Left kidney (tissue), 8 donors: Measurements from ENCODE around the gene RNF181. TPM values are rescaled to one million over a fixed set of nuclear protein-coding genes. Genes with fewer than 3 reads are reported as not detected.
A peak's percentile ranks its signal among the peaks of the same experiment; 100 is the strongest.
"Not testable (repeated sequence)": the region's sequence is repeated elsewhere in the genome, so short reads cannot be mapped to it uniquely, and the experiment has no call there.

Experiments used
- DNase-seq: peaks from one replicate; pipeline ENCODE4 v3.0.0-alpha.2; 2013
- long read RNA-seq, 8 donors: transcript quantifications; one replicate each; lab custom pipeline, GENCODE V29; 2026
- polyA plus RNA-seq: library from polyadenylated mRNA; unstranded; fragments of 120-200 nt; gene quantifications from one replicate; pipeline ENCODE4 v1.2.1, GENCODE V29; 2013; ENCODE audit not compliant: insufficient read length

The RNF181 gene, protein sequence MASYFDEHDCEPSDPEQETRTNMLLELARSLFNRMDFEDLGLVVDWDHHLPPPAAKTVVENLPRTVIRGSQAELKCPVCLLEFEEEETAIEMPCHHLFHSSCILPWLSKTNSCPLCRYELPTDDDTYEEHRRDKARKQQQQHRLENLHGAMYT
- 121 TPM for polyA plus RNA-seq
- long read RNA-seq, donor 1, transcript RNF181-201 (5 exons, 569 nt) = major isoform, 93 of 125 reads
- long read RNA-seq, donor 1, partial matches to known transcripts = 12 of 125 reads
- long read RNA-seq, donor 1, other reads (novel, unspliced or antisense) = 14 of 125 reads
- long read RNA-seq, donor 2, transcript RNF181-201 (5 exons, 569 nt) = major isoform, 77 of 101 reads
- long read RNA-seq, donor 2, partial matches to known transcripts = 6 of 101 reads
- long read RNA-seq, donor 2, other reads (novel, unspliced or antisense) = 11 of 101 reads
- long read RNA-seq, donor 3, transcript RNF181-201 (5 exons, 569 nt) = major isoform, 67 of 77 reads
- long read RNA-seq, donor 3, partial matches to known transcripts = 0 of 77 reads
- long read RNA-seq, donor 3, other reads (novel, unspliced or antisense) = 7 of 77 reads
- long read RNA-seq, donor 4, transcript RNF181-201 (5 exons, 569 nt) = major isoform, 25 of 25 reads
- long read RNA-seq, donor 4, partial matches to known transcripts = 0 of 25 reads
- long read RNA-seq, donor 4, other reads (novel, unspliced or antisense) = 0 of 25 reads
- long read RNA-seq, donor 5, transcript RNF181-201 (5 exons, 569 nt) = major isoform, 210 of 255 reads
- long read RNA-seq, donor 5, partial matches to known transcripts = 14 of 255 reads
- long read RNA-seq, donor 5, other reads (novel, unspliced or antisense) = 21 of 255 reads
- long read RNA-seq, donor 6, transcript RNF181-204 (5 exons, 535 nt) = minor isoform, 5 of 115 reads
- long read RNA-seq, donor 6, transcript RNF181-201 (5 exons, 569 nt) = major isoform, 98 of 115 reads
- long read RNA-seq, donor 6, partial matches to known transcripts = 0 of 115 reads
- long read RNA-seq, donor 6, other reads (novel, unspliced or antisense) = 6 of 115 reads
- long read RNA-seq, donor 7, transcript RNF181-201 (5 exons, 569 nt) = major isoform, 110 of 143 reads
- long read RNA-seq, donor 7, transcript RNF181-206 (2 exons, 623 nt) = minor isoform, 6 of 143 reads
- long read RNA-seq, donor 7, partial matches to known transcripts = 0 of 143 reads
- long read RNA-seq, donor 7, other reads (novel, unspliced or antisense) = 16 of 143 reads
- long read RNA-seq, donor 8, transcript RNF181-201 (5 exons, 569 nt) = major isoform, 42 of 55 reads
- long read RNA-seq, donor 8, partial matches to known transcripts = 11 of 55 reads
- long read RNA-seq, donor 8, other reads (novel, unspliced or antisense) = 0 of 55 reads

DNA sequence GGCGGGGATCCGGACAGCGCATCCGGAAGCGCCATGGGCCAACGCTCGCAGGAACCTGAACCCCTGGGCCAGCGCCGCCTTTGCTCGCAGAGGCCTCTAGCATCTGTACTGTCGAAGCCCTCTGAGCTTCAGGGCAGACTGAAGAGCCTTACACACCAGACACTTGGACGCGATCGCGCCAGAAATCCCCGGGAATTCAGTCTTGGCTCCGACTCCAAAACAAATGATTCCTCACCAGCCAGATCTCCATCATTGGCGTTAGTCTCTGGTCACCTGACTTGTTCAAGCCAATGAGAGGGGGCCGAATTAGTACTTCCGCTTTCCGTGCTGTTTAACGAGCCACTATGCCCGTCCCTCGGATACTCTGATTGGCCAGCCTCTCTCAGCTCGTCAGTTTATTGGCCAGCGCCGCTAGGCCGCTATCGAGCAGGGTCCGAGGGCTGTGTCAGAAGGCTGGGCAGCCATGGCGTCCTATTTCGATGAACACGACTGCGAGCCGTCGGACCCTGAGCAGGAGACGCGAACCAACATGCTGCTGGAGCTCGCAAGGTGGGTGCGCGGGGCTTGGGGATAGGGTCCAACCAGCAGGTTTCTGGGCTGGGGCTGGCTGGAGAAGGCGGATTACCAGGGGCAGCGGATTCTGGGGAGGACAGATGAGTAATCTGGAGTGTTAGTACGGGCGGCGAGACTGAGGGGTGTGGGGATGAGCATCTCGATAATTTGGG is at the start of gene RNF181:
Gene RNF181, plus strand, starts transcription at position 445 of the 725 bp plus-strand sequence. Its CDS starts 19 bp downstream, at position 464.
- peak; percentile 97 for DNase-seq

DNA sequence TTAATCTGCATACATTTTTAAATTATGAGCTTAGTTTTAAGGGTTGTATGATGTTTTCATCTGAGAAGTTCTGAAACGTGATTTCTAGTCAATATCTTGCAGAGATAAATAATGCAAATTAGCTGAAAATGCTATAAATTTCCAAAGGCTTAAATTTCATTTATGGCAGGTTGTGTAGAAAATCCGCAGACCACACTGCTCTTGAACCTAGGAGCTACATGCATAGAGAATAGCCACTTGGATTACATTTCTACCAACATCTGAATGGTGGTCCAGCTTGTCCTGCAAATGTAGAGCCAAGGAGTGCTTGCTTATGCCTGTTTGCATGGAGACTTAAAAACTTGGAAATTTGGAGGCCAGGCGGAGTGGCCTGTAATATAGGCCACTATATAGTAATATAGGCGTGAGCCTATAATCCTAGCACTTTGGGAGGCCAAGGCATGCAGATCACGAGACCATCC is 49.7 kb upstream of the RNF181 start:
- no peak for DNase-seq

DNA sequence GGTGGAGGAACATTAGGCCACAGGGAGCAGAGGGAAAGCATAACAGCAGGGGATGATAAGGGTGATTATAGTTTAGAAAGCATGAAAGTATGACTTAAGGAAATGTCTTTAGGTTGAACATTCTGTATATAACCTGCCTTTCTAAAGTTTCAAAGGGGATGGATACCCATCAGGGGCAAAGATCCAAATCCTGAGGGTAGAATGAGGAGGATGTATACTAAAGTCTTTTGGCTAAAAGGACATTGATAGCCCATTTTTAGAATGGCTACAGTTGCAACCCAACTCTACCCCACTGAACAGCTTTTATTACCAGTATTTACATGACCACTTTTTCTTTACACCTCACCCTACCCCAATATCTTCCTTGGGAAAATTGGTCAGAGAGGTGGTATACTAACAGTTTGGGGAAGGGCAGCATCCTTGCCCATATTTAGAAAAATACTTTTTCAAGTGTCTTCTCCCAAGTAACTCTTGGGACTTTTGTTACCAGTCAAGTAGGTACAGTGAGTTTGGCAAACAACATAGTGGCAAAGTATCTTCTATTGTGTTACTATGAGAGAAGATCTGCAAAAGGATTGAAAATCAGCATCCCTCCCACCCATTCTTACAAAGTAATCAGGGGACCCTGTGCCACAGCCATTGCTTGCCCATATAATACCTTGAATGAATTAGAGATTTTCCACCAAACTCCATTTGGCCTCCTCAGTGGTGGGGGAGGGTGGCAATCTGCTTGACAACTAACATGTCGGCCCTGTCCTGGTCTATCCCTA is 48.3 kb upstream of the RNF181 start:
- no peak for DNase-seq

DNA sequence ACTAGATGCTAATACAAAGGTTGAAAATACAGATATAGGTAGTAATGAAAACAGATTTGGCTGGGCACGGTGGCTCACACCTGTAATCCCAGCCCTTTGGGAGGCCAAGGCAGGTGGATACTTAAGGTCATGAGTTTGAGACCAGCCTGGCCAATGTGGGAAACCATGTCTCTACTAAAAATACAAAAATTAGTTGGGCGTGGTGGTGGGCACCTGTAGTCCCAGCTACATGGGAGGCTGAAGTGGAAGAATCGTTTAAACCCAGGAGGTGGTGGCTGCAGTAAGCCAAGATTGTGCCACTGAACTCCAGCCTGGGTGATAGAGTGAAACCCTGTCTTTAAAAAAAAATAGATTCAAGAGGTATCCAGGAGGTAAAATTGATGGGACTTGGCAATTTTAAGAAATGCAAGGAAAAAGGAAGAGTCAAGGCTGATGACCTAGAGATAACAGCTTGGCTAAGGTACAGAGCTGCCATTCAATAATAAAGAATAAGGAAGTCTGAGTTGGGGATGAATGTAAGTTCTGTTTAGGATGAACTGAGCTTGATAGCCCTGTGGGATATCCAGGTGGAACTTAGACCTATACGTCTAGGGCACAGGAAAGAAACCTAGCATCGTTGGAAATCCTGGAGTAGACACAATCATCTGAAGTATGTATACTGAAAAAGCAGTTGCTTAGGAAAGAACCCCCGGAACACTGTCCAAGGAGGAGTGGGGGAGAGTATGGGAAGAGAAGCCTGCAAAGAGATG is 47.5 kb upstream of the RNF181 start:
- DNase-seq = no peak

DNA sequence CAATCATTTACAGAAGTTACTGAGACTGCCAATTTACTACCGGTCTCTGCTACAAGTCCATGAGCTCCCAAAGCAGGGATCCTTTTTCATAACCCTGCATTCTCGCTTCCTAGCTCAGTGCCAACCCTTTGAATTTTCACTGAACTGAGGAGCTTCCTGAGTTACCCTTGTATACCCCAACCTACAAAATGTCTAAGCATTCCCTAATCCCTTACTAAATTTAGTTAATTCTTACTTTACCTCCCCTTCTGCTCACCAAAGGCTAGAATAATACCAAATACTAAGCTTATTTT is 47.0 kb upstream of the RNF181 start:
- no peak for DNase-seq

DNA sequence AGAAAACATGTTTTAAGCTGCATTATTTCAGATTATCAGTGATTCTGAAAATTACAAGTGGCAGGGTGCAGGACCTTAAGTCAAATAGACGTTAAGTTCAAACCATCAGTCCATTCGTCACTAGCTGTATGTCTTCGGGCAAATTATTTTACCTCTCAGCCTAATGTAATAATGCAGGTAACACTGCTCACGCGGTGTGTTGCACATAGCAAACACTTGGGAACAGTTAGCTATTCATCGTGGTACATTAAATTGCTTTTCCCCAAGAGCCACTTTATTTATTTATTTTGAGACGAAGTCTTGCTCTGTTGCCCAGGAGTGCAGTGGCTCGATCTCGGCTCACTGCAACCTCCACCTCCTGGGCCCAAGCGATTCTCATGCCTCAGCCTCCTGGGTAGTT is 46.5 kb upstream of the RNF181 start:
- DNase-seq = no peak

DNA sequence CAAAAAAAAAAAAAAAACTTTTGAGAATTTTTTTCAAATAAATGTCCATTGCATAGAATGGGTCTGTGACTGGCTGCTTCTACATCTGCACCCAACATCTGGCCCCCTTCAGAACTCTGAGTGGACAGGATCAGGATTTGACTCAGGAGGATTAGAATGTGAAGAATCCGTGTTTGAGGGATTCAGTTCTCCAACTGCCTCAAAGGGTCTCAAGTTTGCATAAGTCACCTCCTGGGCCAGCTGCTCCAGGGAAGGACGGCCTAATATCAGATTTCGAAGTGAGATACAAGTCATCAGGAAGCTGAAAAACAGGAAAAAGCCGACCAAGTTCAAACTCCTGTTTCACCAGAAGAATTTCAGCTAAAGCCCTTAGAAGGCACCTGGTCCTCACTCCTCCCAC is 45.7 kb upstream of the RNF181 start:
- no peak for DNase-seq

DNA sequence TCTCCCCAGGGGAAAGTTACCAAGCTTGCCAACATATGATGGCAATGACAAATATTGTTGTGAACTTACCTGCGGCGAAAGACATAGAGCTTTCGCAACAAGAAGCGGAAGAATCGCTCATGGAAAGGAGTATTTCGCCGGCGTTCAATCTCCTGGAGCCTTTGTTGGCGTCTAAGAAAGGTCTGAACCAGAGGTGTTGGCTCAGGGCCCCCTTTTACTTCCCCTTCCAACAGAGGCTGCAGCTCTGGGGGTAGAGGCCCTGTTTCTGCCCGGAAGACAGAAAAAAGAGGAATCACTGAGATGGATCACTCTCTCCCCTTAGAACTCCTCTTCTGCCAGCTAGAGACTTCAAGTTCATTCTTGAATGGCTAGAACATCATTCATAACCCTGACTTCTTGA is 45.1 kb upstream of the RNF181 start:
- no peak for DNase-seq

DNA sequence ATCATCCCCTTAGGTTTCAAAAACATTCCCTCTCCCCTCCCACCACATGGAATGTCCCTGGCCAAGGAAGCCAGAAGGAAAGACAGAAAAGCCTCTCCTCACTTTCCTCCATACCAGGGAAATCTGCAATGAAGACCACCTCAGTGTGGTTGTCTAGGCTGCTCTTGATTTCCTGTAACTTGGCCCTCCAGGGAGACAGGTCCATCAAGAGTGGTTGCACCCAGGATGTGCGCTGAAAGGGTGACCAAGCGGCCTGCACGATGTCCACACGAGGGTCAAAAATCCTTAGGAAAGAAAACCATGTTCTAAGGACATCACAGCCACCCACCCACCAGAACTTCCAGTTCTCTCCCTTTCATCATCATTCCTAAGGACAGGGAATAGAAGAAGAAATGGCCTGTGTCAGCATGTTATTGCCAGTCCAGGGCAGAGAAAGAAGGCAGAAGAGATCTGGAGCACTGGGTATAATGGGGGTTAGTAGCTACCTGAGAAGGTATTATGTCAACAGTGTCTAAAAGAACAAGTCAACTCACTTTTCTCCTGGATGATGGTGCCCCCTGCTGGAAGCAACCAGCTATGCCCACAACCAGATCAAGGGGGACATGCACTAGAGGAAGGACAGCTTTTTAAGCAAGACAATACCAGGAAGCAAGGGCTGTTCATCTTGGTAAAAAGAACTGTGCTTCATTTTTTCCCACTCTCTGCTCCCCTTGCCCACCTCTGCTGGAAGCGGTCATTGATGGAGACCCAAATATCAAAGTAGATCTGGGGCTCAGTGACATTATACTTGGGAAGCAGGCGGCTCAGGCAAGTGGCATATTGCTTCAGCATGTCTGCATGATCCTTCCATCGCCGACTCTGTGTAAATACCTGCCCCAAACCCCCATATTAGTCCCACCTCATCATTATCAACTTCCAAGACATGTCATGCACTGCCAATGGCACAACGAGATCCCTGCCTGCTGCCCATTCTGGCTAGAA is 43.6 kb upstream of the RNF181 start:
- DNase-seq = peak; percentile 82

DNA sequence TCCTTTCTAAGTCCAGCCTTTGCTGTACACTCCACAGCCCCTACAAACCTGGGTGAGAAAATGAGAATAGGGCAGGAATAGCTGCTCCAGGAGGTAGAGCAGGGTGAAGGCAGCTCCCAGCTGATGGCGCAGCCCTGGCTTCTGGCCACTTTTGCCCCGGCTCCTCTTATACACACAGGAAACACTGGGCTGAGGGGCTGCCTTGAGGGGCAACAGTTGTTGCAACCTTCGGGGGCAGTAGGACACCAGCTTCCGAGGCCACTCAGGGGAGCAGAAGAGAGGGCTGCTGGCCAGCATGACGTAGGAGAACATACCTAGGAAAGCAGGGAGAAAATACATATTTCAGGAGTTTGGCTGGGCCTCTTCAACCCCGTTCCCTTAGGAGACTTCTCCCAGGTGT is 42.4 kb upstream of the RNF181 start:
- DNase-seq = no peak

DNA sequence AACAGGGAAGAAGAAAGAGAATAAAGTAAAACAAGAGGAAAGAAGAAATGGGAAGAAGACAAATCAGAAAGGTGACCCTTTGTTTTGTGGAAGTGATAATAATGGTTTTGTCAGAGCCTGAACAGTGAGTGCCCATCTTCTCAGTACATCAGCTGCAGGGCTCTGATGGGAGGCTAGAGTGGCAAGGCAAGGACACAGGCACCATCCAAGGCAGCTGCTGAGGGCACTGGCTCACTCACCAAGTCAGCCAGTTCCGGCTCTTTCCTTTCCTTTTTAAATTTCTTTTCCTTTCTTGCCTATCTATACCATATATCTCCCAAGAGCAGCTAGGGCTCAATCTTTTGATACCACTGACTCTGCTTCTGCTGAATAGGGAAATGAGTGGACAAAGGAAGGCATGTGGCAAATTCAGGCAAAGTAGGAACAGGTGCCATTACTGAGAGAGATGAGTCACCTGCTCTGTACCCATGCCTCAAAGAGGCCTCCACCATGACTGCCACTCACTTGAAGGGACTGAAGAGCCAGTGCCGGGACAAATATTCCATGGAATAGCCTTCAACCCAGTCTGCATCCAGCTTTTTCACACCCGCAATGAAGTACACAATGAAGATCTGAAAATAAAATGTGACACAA is 40.4 kb upstream of the RNF181 start:
- no peak for DNase-seq

DNA sequence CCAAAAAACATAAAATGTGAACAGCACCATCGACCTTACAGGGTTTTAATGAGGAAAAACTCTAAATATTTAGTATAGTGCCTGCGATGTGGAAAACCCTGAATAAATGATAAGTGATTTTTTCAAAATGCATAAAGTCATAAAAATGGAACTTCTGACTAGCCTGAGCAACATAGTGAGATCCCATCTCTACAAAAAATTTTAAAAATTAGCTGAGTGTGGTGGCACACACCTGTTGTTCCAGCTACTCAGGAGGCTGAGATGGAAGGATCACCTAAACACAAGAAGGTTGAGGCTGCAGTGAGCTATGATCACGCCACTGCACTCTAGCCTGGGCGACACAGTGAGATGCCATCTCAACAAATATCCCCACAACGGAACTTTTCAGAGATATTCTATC is 38.4 kb upstream of the RNF181 start:
- no peak for DNase-seq

DNA sequence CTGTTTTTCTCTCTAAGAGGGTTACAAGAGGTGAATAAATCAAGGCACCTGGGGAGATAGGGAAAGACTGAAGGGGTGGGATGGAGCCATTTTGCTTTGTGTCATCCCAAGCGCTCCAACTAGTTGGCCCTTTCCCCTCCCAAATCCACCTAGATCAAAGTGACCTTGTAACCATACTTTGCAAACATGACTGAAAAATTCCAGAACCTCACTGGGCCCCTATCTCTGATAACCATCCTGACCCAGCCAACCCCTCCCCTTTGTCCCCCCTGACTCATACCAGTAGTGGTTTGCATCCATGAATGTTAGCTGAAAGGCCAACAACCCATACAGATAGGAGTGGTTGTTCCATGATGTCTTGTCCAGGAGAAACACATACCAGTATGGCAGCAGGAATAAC is 37.4 kb upstream of the RNF181 start:
- no peak for DNase-seq

DNA sequence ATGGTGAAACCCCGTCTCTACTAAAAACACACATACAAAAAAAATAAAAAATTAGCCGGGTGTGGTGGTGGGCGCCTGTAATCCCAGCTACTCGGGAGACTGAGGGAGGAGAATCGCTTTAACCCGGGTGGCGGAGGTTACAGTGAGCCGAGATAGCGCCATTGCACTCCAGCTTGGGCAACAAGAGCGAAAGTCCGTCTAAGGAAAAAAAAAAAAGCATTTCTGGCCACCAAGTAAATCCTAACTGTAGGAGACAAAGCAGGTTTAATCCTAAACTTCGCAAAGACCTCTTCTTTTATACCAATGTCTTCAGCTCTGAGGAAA is 35.2 kb upstream of the RNF181 start:
- not testable (repeated sequence) for DNase-seq

DNA sequence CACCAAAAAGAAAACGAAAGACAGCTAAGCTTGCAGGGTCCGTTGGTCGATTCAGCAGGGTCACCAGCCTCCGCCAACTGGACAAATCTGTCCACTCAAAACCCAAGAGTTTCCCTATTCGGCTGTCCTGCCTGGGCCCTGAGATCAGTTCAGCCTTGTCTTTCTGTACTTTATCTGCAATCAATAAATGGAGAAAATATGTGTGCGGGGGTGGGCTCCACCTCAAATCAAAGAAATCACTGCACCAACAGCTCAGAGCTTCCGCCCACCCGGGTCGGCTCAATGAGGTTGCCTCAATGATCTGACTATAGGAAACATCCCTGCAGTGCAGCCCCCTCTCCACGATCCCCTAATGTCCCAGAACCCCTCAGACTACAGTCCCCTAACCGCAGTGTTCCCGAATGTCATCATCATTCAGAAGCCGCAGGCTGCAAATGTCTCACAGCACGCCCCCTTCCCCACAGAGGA is 34.7 kb upstream of the RNF181 start:
- no peak for DNase-seq

DNA sequence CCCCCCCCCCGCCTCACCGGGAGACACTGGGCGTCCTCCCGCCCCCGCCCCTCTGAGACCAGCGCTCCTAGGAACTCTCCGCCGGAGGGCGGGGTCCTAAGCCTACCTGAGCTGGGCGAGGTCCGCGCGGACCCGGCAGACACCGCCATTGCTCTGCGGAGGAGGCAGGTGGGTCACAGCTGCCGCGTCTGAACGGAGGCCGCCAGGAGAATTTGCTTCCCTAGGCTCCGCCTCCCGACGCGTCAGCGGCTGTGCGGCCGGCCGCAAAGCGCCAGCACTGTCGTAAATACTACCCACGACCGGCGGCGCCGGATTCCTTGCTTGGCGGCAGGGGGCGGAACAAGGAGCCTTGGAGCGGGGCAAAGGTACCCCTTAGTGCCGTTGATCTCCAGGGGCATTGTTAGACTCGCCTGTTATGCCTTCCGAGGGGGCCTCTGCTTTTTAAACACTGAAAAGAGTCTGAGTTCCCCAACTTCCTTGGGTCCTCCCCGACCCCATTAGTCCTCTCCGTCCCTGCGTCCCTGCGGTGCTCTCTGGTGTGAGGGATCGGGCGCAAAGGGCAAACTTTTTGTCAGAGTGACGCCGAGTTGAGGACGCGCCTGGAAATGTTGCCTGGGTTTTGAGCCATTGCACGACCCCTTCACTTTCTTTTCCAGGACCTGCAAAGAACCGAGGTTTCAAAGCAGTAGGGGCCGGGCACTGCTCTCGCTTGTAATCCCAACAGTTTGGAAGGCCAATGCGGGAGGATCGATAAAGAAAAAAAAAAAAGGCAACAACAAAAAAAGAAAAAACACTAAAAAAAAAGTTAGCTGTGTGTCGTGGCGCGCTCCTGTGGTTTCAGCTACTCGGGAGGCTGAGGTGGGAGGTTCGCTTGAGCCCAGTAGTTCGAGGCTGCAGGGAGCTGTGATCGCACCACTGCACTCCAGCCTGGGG is 34.0 kb upstream of the RNF181 start, which contains the start of gene GGCX:
Gene GGCX, minus strand, starts transcription at position 214 of the 933 bp plus-strand sequence. Its CDS starts 65 bp downstream, at position 149.
- peak; percentile 95 for DNase-seq

DNA sequence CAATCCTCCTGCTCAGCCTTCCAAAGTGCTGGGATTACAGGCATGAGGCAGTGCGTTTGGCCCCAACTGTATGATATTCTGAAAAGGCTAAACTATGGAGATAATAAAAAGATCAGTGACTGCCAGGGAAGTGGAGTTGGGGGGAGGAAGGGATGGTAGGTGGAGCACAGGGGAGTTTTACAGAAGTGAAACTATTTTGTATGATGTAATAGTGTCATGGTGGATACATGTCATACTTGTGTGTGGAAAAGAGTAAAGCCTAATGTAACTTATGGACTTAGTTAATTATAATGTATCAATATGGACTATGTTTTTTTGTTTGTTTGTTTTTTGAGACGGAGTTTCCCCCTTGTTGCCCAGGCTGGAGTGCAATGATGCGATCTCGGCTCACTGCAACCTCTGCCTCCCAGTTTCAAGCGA is 31.4 kb upstream of the RNF181 start:
- no peak for DNase-seq
